PC-3 (cell line): ENCODE measurements around the gene LRP10. TPM values are rescaled to one million over a fixed set of nuclear protein-coding genes. Genes with fewer than 3 reads are reported as not detected.

ENCODE experiments used
- ATAC-seq: fragments of 200-7000 bp; cut with Tn5 transposase; 2 replicates; pipeline ENCODE4 v1.9.1; 2020; ENCODE audit warnings: mild to moderate bottlenecking, moderate library complexity
- BruUV-seq: library from RNA; stranded (reverse); fragments of 400-500 nt; replicated peaks from 2 replicates; lab custom pipeline; 2021; lab: Mats Ljungman, UMichigan
- CTCF ChIA-PET: fragments of 300-600 bp; sonication (Branson Sonifier 250); formaldehyde crosslinking; loops from one replicate; lab custom pipeline; 2022; ENCODE audit warnings: antibody characterized with exemption; lab: Charles Lee
- POLR2A ChIA-PET: fragments of 300-600 bp; sonication (Branson Sonifier 250); formaldehyde crosslinking; loops from one replicate; lab custom pipeline; 2022; ENCODE audit warnings: antibody characterized with exemption; ENCODE audit not compliant: unreplicated experiment; lab: Charles Lee
- DNase-seq: peaks from one replicate; pipeline ENCODE4 v3.0.0-alpha.2; 2015
- H2AFZ ChIP-seq: fragments of 300-600 bp; sonication (generic); 2 replicates; pipeline ENCODE4 v1.6.0; 2016; ENCODE audit warnings: antibody characterized with exemption, low read length
- H3F3A ChIP-seq: fragments of 300-600 bp; sonication (generic); one replicate; pipeline ENCODE4 v1.6.0; 2017; ENCODE audit warnings: antibody characterized with exemption, low read length, control low read depth, mild to moderate bottlenecking; ENCODE audit not compliant: unreplicated experiment
- H3K27ac ChIP-seq: fragments of 300-600 bp; sonication (generic); 2 replicates; pipeline ENCODE4 v1.5.1; 2016; ENCODE audit warnings: mild to moderate bottlenecking, low read length
- H3K27me3 ChIP-seq: fragments of 300-600 bp; sonication (generic); 2 replicates; pipeline ENCODE4 v1.6.1; 2016; ENCODE audit warnings: low read length, mixed read lengths
- H3K36me3 ChIP-seq: fragments of 300-600 bp; sonication (generic); 2 replicates; pipeline ENCODE4 v1.6.1; 2016; ENCODE audit warnings: low read depth, mixed run types, low read length, mixed read lengths
- H3K4me1 ChIP-seq: fragments of 300-600 bp; sonication (generic); 2 replicates; pipeline ENCODE4 v1.5.1; 2016; ENCODE audit warnings: low read length; ENCODE audit not compliant: insufficient read depth
- H3K4me2 ChIP-seq: fragments of 300-600 bp; sonication (generic); 2 replicates; pipeline ENCODE4 v1.6.0; 2016; ENCODE audit warnings: low read length
- H3K4me3 ChIP-seq: fragments of 300-600 bp; sonication (generic); 2 replicates; pipeline ENCODE4 v1.5.1; 2016; ENCODE audit warnings: mild to moderate bottlenecking, low read length, mixed read lengths
- H3K79me2 ChIP-seq: fragments of 300-600 bp; sonication (generic); 2 replicates; pipeline ENCODE4 v1.6.1; 2017; ENCODE audit warnings: low read length, mixed read lengths
- H3K9ac ChIP-seq: fragments of 300-600 bp; sonication (generic); 2 replicates; pipeline ENCODE4 v1.6.0; 2016; ENCODE audit warnings: mild to moderate bottlenecking, low read length
- H3K9me2 ChIP-seq: fragments of 300-600 bp; sonication (generic); replicated peaks from 2 replicates; pipeline ENCODE4 v1.6.1; 2016; ENCODE audit warnings: mixed run types, low read length, mixed read lengths
- H3K9me3 ChIP-seq: fragments of 300-600 bp; sonication (generic); 2 replicates; pipeline ENCODE4 v1.6.1; 2016; ENCODE audit warnings: low read length, mixed read lengths
- H4K20me1 ChIP-seq: fragments of 300-600 bp; sonication (generic); 2 replicates; pipeline ENCODE4 v1.6.1; 2016; ENCODE audit warnings: low read length, mixed read lengths
- EZH2 ChIP-seq: fragments of 300-600 bp; sonication (generic); IDR thresholded peaks from one replicate; pipeline ENCODE4 v1.6.1; 2017; ENCODE audit warnings: antibody characterized with exemption, mild to moderate bottlenecking, low read length; ENCODE audit not compliant: unreplicated experiment
- EZH2phosphoT487 ChIP-seq: fragments of 300-600 bp; sonication (generic); IDR thresholded peaks from 2 replicates; pipeline ENCODE4 v1.6.1; 2018; ENCODE audit warnings: mild to moderate bottlenecking, antibody characterized with exemption, low read length, borderline replicate concordance
- intact Hi-C: fragments of 100-400 bp; cut with micrococcal nuclease; formaldehyde crosslinking; loops from 2 replicates; pipeline ENCODE4 v1.9.0; 2023
- total RNA-seq: library from RNA; depleted of rRNA; stranded (reverse); fragments of >200 nt; gene quantifications from 2 replicates; pipeline ENCODE4 v1.2.3, GENCODE V29; 2014
- TF ChIP-seq, protein P1 (sequence below): fragments of 300-600 bp; sonication (generic); conservative IDR thresholded peaks from 2 replicates; pipeline ENCODE4 v1.5.1; 2017; ENCODE audit warnings: antibody characterized with exemption, low read depth, mild to moderate bottlenecking, low read length

LRP10 gene
- total RNA-seq, 1 experiment from 2014 or later = 46.5 TPM

- no peak overlapping the region for H3K4me3 ChIP-seq
- H3K9me2 ChIP-seq = no peaks in the 10 kb centered on the region
- H3K9ac ChIP-seq = no peak overlapping the region
- peaks cover 32% of the 10 kb centered on the region for H3K4me1 ChIP-seq
- DNase-seq (no peak), ATAC-seq (no peak)
- POLR2A ChIA-PET = no interaction called here
- no peaks in the 10 kb centered on the region for H4K20me1 ChIP-seq
- no peak overlapping the region for H3K27ac ChIP-seq
- no peak overlapping the region for H3K4me2 ChIP-seq
- peaks cover 50% of the 10 kb centered on the region for H3K36me3 ChIP-seq
- H3K79me2 ChIP-seq = no peaks in the 10 kb centered on the region
- no peaks in the 10 kb centered on the region for H3K27me3 ChIP-seq
- no peaks in the 10 kb centered on the region for H3F3A ChIP-seq
- no peak overlapping the region for H2AFZ ChIP-seq
- H3K9me3 ChIP-seq = no peaks in the 10 kb centered on the region
- TF ChIP-seq, protein P1, sequence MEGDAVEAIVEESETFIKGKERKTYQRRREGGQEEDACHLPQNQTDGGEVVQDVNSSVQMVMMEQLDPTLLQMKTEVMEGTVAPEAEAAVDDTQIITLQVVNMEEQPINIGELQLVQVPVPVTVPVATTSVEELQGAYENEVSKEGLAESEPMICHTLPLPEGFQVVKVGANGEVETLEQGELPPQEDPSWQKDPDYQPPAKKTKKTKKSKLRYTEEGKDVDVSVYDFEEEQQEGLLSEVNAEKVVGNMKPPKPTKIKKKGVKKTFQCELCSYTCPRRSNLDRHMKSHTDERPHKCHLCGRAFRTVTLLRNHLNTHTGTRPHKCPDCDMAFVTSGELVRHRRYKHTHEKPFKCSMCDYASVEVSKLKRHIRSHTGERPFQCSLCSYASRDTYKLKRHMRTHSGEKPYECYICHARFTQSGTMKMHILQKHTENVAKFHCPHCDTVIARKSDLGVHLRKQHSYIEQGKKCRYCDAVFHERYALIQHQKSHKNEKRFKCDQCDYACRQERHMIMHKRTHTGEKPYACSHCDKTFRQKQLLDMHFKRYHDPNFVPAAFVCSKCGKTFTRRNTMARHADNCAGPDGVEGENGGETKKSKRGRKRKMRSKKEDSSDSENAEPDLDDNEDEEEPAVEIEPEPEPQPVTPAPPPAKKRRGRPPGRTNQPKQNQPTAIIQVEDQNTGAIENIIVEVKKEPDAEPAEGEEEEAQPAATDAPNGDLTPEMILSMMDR = no peak
- TF ChIP-seq EZH2phosphoT487 (no peak), EZH2 (no peak)
- BruUV-seq = no TSS peak
- CTCF ChIA-PET = no interaction called here
- intact Hi-C loops = no loop called here
Observed at GRCh38 chr14:22901799-22902198, 30.3 kb downstream of the LRP10 start.

- Histone ChIP-seq H4K20me1 (no peaks in the 10 kb centered on the region), H2AFZ (no peak overlapping the region), H3K4me2 (no peak overlapping the region), H3K4me3 (no peak overlapping the region), H3K9me3 (no peaks in the 10 kb centered on the region), H3K27ac (0 out of 2 replicates have a peak overlapping the region, but pooled peaks have one; percentile 13), H3K9me2 (no peaks in the 10 kb centered on the region), H3K36me3 (peaks cover 50% of the 10 kb centered on the region), H3K9ac (no peak overlapping the region), H3K79me2 (no peaks in the 10 kb centered on the region), H3K4me1 (peaks cover 20% of the 10 kb centered on the region), H3K27me3 (no peaks in the 10 kb centered on the region), H3F3A (no peaks in the 10 kb centered on the region)
- ATAC-seq (no peak), DNase-seq (no peak)
- intact Hi-C loops = no loop called here
- CTCF ChIA-PET = no interaction called here
- POLR2A ChIA-PET = no interaction called here
- TF ChIP-seq, protein P1 = no peak
- TF ChIP-seq EZH2 (no peak), EZH2phosphoT487 (no peak)
- BruUV-seq = no TSS peak
Observed at GRCh38 chr14:22903742-22904087, 32.2 kb downstream of the LRP10 start.

DNA sequence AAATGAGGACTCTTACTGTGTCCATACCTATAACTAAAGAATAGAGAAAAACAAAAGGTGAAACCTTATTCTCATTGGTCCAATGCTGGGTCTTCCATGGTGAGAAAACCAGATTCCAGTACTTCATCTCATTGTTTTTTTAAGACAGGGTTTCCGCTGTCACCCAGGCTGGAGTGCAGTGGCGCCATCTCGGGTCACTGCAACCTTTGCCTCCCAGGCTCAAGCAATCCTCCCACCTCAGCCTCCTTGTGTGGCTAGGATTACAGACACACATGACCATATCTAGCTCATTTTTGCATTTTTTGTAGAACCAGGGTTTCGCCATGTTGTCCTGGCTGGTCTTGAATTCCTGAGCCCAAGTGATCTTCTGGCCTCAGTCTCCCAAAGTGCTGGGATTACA, 34.1 kb downstream of the LRP10 start:
- POLR2A ChIA-PET = no interaction called here
- ATAC-seq = no peak
- no peaks in the 10 kb centered on the region for H4K20me1 ChIP-seq
- H3K79me2 ChIP-seq = no peaks in the 10 kb centered on the region
- intact Hi-C loops = no loop called here
- H3K9me2 ChIP-seq = no peaks in the 10 kb centered on the region
- H3F3A ChIP-seq = no peaks in the 10 kb centered on the region
- no peaks in the 10 kb centered on the region for H3K9me3 ChIP-seq
- H3K9ac ChIP-seq = no peak overlapping the region
- H3K4me1 ChIP-seq = peaks cover 15% of the 10 kb centered on the region
- no peak overlapping the region for H2AFZ ChIP-seq
- H3K36me3 ChIP-seq = peaks cover 55% of the 10 kb centered on the region
- no TSS peak for BruUV-seq
- H3K27ac ChIP-seq = no peak overlapping the region
- no peak for DNase-seq
- no peak overlapping the region for H3K4me3 ChIP-seq
- no peak overlapping the region for H3K4me2 ChIP-seq
- no peak for TF ChIP-seq EZH2phosphoT487
- TF ChIP-seq, protein P1 = no peak
- no peak for TF ChIP-seq EZH2
- CTCF ChIA-PET = no interaction called here
- no peaks in the 10 kb centered on the region for H3K27me3 ChIP-seq
